SK-N-SH treated with all-trans-retinoic acid at 6 μM for 48 hours (cell line): Measurements from ENCODE around the gene ERCC5.

ENCODE experiments used
- CSDC2 ChIP-seq: fragments of 250-450 bp; sonication (Bioruptor Pico); IDR thresholded peaks from 2 replicates; pipeline ENCODE4 v1.5.0; 2020; ENCODE audit warnings: mild to moderate bottlenecking, moderate library complexity
- CSRNP3 ChIP-seq: fragments of 250-450 bp; sonication (Bioruptor Pico); IDR thresholded peaks from 2 replicates; pipeline ENCODE4 v1.5.1; 2021; ENCODE audit warnings: mild to moderate bottlenecking, moderate library complexity
- ESRRG ChIP-seq: fragments of 250-450 bp; sonication (Bioruptor Pico); IDR thresholded peaks from 2 replicates; pipeline ENCODE4 v1.6.1; 2021; ENCODE audit warnings: mild to moderate bottlenecking
- PATZ1 ChIP-seq: fragments of 250-450 bp; sonication (Bioruptor Pico); IDR thresholded peaks from 2 replicates; pipeline ENCODE4 v1.8.0; 2020; ENCODE audit warnings: mild to moderate bottlenecking, moderate library complexity, borderline replicate concordance
- TCF4 ChIP-seq: fragments of 250-450 bp; sonication (Bioruptor Pico); IDR thresholded peaks from 2 replicates; pipeline ENCODE4 v1.8.0; 2021; ENCODE audit warnings: mild to moderate bottlenecking, moderate library complexity, borderline replicate concordance

DNA sequence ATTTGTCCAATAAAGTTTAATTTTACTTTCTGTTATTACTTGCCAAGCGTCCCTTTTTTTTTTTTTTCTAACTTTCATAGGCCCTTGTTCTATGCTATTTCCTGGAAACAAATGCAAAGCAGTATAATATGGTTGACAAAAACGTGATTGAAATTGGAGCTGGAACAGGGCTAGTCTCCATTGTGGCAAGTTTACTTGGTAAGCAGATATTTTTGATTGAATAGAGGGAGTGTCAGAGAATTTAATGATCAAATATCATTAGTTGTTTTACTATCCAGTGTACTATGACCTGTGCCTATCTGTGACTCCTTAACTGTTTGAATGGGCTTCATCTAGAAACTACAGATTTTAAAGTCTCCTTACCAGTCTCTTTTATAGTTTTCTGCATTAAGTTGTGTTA lies 46.7 kb downstream of the ERCC5 start:
- TF ChIP-seq CSDC2 (no peak), CSRNP3 (CRISPR knock-in tag) (no peak), ESRRG (CRISPR knock-in tag) (no peak), PATZ1 (CRISPR knock-in tag) (no peak), TCF4 (no peak)
